Stimulated activated CD8-positive, alpha-beta memory T cell treated with anti-CD3 and anti-CD28 coated beads, Interleukin-7, amount 100 ng/mL, for 48 hours (primary cell): Measurements from ENCODE around the gene TMEM134.
"Not testable (repeated sequence)": the region's sequence is repeated elsewhere in the genome, so short reads cannot be mapped to it uniquely, and the experiment has no call there.

Experiments
- DNase-seq, 2 donors: peaks; one replicate each; pipeline ENCODE4 v3.0.0-alpha.2; 2020; ENCODE audit warnings: low read depth in 1 of 2; ENCODE audit errors: extremely low read depth in 1 of 2

TMEM134 gene

GRCh38 chr11:67486481-67487195 is 17.6 kb upstream of the TMEM134 start:
- peak in 1 of 2 donors; percentile 70 for DNase-seq

- DNase-seq, result peak in 1 of 2 donors; percentile 70
Observed at GRCh38 chr11:67485873-67486361, 16.9 kb upstream of the TMEM134 start.

GRCh38 chr11:67484847-67485311 is 15.8 kb upstream of the TMEM134 start:
- DNase-seq, result peak; percentile 70 to 84

GRCh38 chr11:67483831-67484665 is 15.0 kb upstream of the TMEM134 start:
- DNase-seq, result no peak

- DNase-seq, result peak; percentile 91 to 96
Observed at GRCh38 chr11:67482827-67483798, 14.1 kb upstream of the TMEM134 start, which contains the start of gene AIP. Gene AIP, plus strand, starts transcription at chr11:67483026. Its CDS starts 133 bp downstream, at chr11:67483159.

GRCh38 chr11:67482275-67482826 is 13.3 kb upstream of the TMEM134 start:
- no peak for DNase-seq

- DNase-seq, result not testable (repeated sequence)
Observed at GRCh38 chr11:67477344-67478050, 8.4 kb upstream of the TMEM134 start.

- DNase-seq, result not testable (repeated sequence)
Observed at GRCh38 chr11:67476692-67477091, 7.6 kb upstream of the TMEM134 start.

- no peak for DNase-seq
Observed at GRCh38 chr11:67472882-67473281, 3.8 kb upstream of the TMEM134 start.

- no peak for DNase-seq
Observed at GRCh38 chr11:67470337-67471002, 1.4 kb upstream of the TMEM134 start.

- no peak for DNase-seq
Observed at GRCh38 chr11:67469508-67469811, 409 bp upstream of the TMEM134 start.

- DNase-seq, result no peak
Observed at GRCh38 chr11:67468456-67468758, 644 bp downstream of the TMEM134 start.

- no peak for DNase-seq
Observed at GRCh38 chr11:67468056-67468455, 995 bp downstream of the TMEM134 start.

- no peak for DNase-seq
Observed at GRCh38 chr11:67466962-67467771, 1.9 kb downstream of the TMEM134 start.

- no peak for DNase-seq
Observed at GRCh38 chr11:67466367-67466766, 2.7 kb downstream of the TMEM134 start.

GRCh38 chr11:67465530-67465929 is 3.5 kb downstream of the TMEM134 start:
- not testable (repeated sequence) for DNase-seq

- no peak for DNase-seq
Observed at GRCh38 chr11:67465189-67465510, 3.9 kb downstream of the TMEM134 start.

GRCh38 chr11:67464411-67465188 is 4.5 kb downstream of the TMEM134 start:
- DNase-seq, result peak; percentile 84 to 91
